HEK293 (cell line): Measurements from ENCODE around the gene MUC5B.

Experiments used
- CTCF ChIA-PET: fragments of 350-600 bp; formaldehyde crosslinking; extraction: SDS; loops from one replicate; lab custom pipeline; 2021; ENCODE audit warnings: antibody characterized with exemption; lab: Yijun Ruan, JAX
- POLR2A ChIA-PET: fragments of 300-600 bp; formaldehyde crosslinking; extraction: SDS; loops from one replicate; lab custom pipeline; 2020; ENCODE audit warnings: antibody characterized with exemption, inconsistent platforms; lab: Yijun Ruan, JAX
- H3K27ac ChIP-seq: fragments of 200-500 bp; sonication (Bioruptor generic); 2 replicates; pipeline ENCODE4 v1.5.1; 2014; ENCODE audit warnings: low read depth, low read length, control low read depth, inconsistent platforms; ENCODE audit errors: extremely low read depth
- H3K36me3 ChIP-seq, 2 experiments: fragments of 200-500 bp in 1 of 2; sonication (Bioruptor generic) in 1 of 2; 1 replicate in 1 of 2; 2 replicates in 1 of 2; pipeline ENCODE4 v1.5.1; 2014 to 2017; ENCODE audit warnings: inconsistent platforms in 2 of 2, low read length in 2 of 2; ENCODE audit not compliant: control insufficient read depth in 2 of 2, insufficient read depth in 1 of 2
- H3K4me1 ChIP-seq: fragments of 200-500 bp; sonication (Bioruptor generic); 2 replicates; pipeline ENCODE4 v1.5.1; 2014; ENCODE audit warnings: mild to moderate bottlenecking, low read length, inconsistent platforms; ENCODE audit not compliant: control insufficient read depth, insufficient read depth
- H3K4me3 ChIP-seq: 2 replicates; pipeline ENCODE4 v1.5.1; 2011; ENCODE audit warnings: low read depth, mild to moderate bottlenecking, control low read depth, low read length, moderate library complexity
- H3K9me3 ChIP-seq: fragments of 200-500 bp; sonication (Bioruptor generic); 2 replicates; pipeline ENCODE4 v1.5.1; 2014; ENCODE audit warnings: low read depth, low read length, inconsistent platforms; ENCODE audit not compliant: control insufficient read depth, insufficient read depth
- CTCF ChIP-seq: fragments of 450-650 bp; formaldehyde crosslinking; IDR thresholded peaks from 2 replicates; pipeline ENCODE4 v1.5.1; 2016; ENCODE audit warnings: missing biosample characterization, missing genetic modification characterization
- KLF1 ChIP-seq: fragments of 450-650 bp; formaldehyde crosslinking; IDR thresholded peaks from 2 replicates; pipeline ENCODE4 v1.5.1; 2016; ENCODE audit warnings: missing biosample characterization, missing genetic modification characterization
- ZBTB10 ChIP-seq: fragments of 450-650 bp; formaldehyde crosslinking; IDR thresholded peaks from 2 replicates; pipeline ENCODE4 v1.5.1; 2016; ENCODE audit warnings: missing biosample characterization, missing genetic modification characterization
- ZBTB7A ChIP-seq: fragments of 450-650 bp; formaldehyde crosslinking; IDR thresholded peaks from 2 replicates; pipeline ENCODE4 v1.5.1; 2016; ENCODE audit warnings: low read depth, missing biosample characterization, missing genetic modification characterization
- ZNF18 ChIP-seq: fragments of 450-650 bp; formaldehyde crosslinking; IDR thresholded peaks from 2 replicates; pipeline ENCODE4 v1.5.1; 2016; ENCODE audit warnings: missing biosample characterization, missing genetic modification characterization
- ZNF529 ChIP-seq: fragments of 450-650 bp; formaldehyde crosslinking; IDR thresholded peaks from 2 replicates; pipeline ENCODE4 v1.5.1; 2017; ENCODE audit warnings: missing genetic modification characterization, missing biosample characterization; ENCODE audit not compliant: insufficient replicate concordance
- ZNF549 ChIP-seq: fragments of 450-650 bp; IDR thresholded peaks from 2 replicates; pipeline ENCODE4 v1.5.1; 2018; ENCODE audit warnings: missing biosample characterization, missing genetic modification characterization, mild to moderate bottlenecking, inconsistent platforms, moderate library complexity
- ZNF626 ChIP-seq: fragments of 450-650 bp; sonication (Bioruptor Pico); formaldehyde crosslinking; IDR thresholded peaks from 2 replicates; pipeline ENCODE4 v1.5.1; 2018; ENCODE audit warnings: missing biosample characterization, missing genetic modification characterization, inconsistent platforms
- ZNF830 ChIP-seq: fragments of 450-650 bp; IDR thresholded peaks from 2 replicates; pipeline ENCODE4 v1.5.0; 2018; ENCODE audit warnings: missing biosample characterization, missing genetic modification characterization, low read depth, mild to moderate bottlenecking, moderate library complexity
- TF ChIP-seq, protein P1 (sequence below): fragments of 450-650 bp; formaldehyde crosslinking; IDR thresholded peaks from 2 replicates; pipeline ENCODE4 v1.5.1; 2016; ENCODE audit warnings: missing biosample characterization, missing genetic modification characterization
- TF ChIP-seq, protein P2 (sequence below): fragments of 450-650 bp; formaldehyde crosslinking; conservative IDR thresholded peaks from 2 replicates; pipeline ENCODE4 v1.5.1; 2016; ENCODE audit warnings: low read depth, missing biosample characterization, missing genetic modification characterization
- TF ChIP-seq, protein P3 (sequence below): fragments of 450-650 bp; formaldehyde crosslinking; IDR thresholded peaks from 2 replicates; pipeline ENCODE4 v1.5.1; 2016; ENCODE audit warnings: missing biosample characterization, missing genetic modification characterization
- TF ChIP-seq, protein P4 (sequence below): fragments of 450-650 bp; formaldehyde crosslinking; IDR thresholded peaks from 2 replicates; pipeline ENCODE4 v1.5.1; 2017; ENCODE audit warnings: missing biosample characterization, mild to moderate bottlenecking, missing genetic modification characterization, moderate library complexity
- TF ChIP-seq, protein P5 (sequence below): fragments of 450-650 bp; formaldehyde crosslinking; IDR thresholded peaks from 2 replicates; pipeline ENCODE4 v1.5.1; 2016; ENCODE audit warnings: missing biosample characterization, missing genetic modification characterization

MUC5B gene

DNA sequence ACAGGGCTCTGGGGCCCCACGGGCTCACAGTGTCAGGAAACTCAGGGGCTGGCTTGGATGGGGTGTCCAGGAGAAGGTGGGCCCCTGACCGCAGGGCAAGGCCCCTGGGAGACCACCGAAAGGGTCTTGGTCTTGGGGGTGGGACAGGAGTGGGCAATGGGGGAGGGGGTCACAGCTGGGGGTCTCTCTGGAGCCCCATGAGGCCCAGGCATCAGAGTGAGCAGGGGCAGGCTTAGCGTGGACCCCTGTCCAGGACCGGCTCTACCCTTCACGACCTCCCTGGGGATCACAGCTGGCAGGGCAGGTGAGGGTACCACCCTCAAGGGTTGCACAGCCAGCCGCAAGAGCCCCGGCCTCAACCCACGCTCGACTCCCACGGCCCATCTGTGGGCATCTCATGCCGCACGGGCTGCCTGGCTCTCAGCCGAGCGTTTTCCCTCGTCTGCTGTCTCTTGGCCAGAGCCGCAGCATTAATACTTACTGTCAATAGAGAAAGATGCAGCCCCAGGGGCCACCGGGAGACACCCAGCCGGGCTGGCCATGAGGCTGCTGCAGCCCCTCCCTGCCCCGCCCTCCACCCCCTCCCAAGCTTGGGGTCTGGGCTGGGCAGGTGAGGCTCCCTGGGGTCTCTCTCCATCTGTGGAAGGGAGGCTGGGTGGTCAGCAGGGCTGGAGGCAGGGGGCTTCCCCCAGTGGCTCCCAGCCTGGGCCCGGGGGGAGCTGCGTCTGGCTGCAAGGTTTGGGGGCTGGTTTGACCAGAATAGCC lies 662 bp downstream of the MUC5B start (continued):
- TF ChIP-seq ZBTB10 (tag by site-specific recombination) (no peak), ZNF18 (no peak), ZNF830 (no peak), ZNF549 (tag by site-specific recombination) (no peak)
- TF ChIP-seq, protein P1, sequence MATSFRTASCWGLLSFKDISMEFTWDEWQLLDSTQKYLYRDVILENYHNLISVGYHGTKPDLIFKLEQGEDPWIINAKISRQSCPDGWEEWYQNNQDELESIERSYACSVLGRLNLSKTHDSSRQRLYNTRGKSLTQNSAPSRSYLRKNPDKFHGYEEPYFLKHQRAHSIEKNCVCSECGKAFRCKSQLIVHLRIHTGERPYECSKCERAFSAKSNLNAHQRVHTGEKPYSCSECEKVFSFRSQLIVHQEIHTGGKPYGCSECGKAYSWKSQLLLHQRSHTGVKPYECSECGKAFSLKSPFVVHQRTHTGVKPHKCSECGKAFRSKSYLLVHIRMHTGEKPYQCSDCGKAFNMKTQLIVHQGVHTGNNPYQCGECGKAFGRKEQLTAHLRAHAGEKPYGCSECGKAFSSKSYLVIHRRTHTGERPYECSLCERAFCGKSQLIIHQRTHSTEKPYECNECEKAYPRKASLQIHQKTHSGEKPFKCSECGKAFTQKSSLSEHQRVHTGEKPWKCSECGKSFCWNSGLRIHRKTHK (tag by site-specific recombination) = no peak
- TF ChIP-seq, protein P2, sequence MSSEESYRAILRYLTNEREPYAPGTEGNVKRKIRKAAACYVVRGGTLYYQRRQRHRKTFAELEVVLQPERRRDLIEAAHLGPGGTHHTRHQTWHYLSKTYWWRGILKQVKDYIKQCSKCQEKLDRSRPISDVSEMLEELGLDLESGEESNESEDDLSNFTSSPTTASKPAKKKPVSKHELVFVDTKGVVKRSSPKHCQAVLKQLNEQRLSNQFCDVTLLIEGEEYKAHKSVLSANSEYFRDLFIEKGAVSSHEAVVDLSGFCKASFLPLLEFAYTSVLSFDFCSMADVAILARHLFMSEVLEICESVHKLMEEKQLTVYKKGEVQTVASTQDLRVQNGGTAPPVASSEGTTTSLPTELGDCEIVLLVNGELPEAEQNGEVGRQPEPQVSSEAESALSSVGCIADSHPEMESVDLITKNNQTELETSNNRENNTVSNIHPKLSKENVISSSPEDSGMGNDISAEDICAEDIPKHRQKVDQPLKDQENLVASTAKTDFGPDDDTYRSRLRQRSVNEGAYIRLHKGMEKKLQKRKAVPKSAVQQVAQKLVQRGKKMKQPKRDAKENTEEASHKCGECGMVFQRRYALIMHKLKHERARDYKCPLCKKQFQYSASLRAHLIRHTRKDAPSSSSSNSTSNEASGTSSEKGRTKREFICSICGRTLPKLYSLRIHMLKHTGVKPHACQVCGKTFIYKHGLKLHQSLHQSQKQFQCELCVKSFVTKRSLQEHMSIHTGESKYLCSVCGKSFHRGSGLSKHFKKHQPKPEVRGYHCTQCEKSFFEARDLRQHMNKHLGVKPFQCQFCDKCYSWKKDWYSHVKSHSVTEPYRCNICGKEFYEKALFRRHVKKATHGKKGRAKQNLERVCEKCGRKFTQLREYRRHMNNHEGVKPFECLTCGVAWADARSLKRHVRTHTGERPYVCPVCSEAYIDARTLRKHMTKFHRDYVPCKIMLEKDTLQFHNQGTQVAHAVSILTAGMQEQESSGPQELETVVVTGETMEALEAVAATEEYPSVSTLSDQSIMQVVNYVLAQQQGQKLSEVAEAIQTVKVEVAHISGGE (tag by site-specific recombination) = no peak

DNA sequence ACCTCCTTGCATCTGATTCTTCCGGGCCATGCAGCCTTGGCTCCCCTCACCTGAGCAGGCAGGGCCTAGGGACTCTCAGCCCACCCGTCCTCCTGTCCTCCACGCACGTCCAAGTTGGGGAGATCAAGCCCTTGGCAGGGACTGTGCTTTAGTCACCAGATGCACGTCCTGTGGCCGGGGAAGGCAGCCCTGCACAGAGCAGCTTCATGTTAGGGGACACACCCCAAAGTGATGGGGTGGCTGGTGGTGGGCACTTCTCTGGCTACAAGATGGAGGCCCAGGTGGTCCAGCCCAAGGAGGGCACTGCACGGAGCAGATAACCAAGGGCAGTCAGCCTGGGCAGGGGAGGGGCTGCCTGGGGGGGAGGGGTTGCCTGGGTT lies 1.2 kb downstream of the MUC5B start:
- no peak overlapping the region for H3K27ac ChIP-seq
- H3K4me1 ChIP-seq = no peaks in the 10 kb centered on the region
- no peaks in the 10 kb centered on the region for H3K9me3 ChIP-seq
- no peaks in the 10 kb centered on the region for H3K36me3 ChIP-seq
- no peak for TF ChIP-seq ZNF626 (tag by site-specific recombination)
- TF ChIP-seq, protein P3, sequence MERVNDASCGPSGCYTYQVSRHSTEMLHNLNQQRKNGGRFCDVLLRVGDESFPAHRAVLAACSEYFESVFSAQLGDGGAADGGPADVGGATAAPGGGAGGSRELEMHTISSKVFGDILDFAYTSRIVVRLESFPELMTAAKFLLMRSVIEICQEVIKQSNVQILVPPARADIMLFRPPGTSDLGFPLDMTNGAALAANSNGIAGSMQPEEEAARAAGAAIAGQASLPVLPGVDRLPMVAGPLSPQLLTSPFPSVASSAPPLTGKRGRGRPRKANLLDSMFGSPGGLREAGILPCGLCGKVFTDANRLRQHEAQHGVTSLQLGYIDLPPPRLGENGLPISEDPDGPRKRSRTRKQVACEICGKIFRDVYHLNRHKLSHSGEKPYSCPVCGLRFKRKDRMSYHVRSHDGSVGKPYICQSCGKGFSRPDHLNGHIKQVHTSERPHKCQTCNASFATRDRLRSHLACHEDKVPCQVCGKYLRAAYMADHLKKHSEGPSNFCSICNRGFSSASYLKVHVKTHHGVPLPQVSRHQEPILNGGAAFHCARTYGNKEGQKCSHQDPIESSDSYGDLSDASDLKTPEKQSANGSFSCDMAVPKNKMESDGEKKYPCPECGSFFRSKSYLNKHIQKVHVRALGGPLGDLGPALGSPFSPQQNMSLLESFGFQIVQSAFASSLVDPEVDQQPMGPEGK (tag by site-specific recombination) = no peak
- TF ChIP-seq ZBTB7A = no peak
- no peak for TF ChIP-seq CTCF (tag by site-specific recombination)
- TF ChIP-seq KLF1 (tag by site-specific recombination) = no peak
- no peak for TF ChIP-seq ZNF529 (tag by site-specific recombination)
- TF ChIP-seq, protein P4, sequence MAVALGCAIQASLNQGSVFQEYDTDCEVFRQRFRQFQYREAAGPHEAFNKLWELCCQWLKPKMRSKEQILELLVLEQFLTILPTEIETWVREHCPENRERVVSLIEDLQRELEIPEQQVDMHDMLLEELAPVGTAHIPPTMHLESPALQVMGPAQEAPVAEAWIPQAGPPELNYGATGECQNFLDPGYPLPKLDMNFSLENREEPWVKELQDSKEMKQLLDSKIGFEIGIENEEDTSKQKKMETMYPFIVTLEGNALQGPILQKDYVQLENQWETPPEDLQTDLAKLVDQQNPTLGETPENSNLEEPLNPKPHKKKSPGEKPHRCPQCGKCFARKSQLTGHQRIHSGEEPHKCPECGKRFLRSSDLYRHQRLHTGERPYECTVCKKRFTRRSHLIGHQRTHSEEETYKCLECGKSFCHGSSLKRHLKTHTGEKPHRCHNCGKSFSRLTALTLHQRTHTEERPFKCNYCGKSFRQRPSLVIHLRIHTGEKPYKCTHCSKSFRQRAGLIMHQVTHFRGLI (tag by site-specific recombination) = no peak
- TF ChIP-seq, protein P5, sequence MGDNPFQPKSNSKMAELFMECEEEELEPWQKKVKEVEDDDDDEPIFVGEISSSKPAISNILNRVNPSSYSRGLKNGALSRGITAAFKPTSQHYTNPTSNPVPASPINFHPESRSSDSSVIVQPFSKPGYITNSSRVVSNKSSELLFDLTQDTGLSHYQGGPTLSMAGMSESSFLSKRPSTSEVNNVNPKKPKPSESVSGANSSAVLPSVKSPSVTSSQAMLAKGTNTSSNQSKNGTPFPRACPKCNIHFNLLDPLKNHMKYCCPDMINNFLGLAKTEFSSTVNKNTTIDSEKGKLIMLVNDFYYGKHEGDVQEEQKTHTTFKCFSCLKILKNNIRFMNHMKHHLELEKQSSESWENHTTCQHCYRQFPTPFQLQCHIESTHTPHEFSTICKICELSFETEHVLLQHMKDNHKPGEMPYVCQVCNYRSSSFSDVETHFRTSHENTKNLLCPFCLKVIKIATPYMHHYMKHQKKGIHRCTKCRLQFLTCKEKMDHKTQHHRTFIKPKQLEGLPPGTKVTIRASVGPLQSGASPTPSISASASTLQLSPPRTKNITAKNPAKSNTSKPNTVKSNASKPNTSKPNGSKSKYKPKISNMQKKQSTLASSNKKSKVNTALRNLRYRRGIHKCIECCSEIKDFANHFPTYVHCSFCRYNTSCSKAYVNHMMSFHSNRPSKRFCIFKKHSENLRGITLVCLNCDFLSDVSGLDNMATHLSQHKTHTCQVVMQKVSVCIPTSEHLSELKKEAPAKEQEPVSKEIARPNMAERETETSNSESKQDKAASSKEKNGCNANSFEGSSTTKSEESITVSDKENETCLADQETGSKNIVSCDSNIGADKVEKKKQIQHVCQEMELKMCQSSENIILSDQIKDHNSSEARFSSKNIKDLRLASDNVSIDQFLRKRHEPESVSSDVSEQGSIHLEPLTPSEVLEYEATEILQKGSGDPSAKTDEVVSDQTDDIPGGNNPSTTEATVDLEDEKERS (tag by site-specific recombination) = no peak
- ChIA-PET POLR2A (no interaction called here), CTCF (no interaction called here)
- H3K4me3 ChIP-seq = no peak overlapping the region
